Activated B cell treated with CpG ODN at 0.5 μM for 24 hours (primary cell): ENCODE results near the gene SMIM44. TPM values are rescaled to one million over a fixed set of nuclear protein-coding genes. Genes with fewer than 3 reads are reported as not detected.
"Not testable (repeated sequence)": the region's sequence is repeated elsewhere in the genome, so short reads cannot be mapped to it uniquely, and the experiment has no call there.

ENCODE experiments used
- ATAC-seq: fragments of 200-7000 bp; cut with Tn5 transposase; one replicate; pipeline ENCODE4 v1.10.0; 2021; ENCODE audit warnings: low read depth, mild to moderate bottlenecking, moderate library complexity
- CTCF ChIA-PET: fragments of 350-600 bp; sonication (Branson Sonifier 250); formaldehyde crosslinking; loops from one replicate; lab custom pipeline; 2021; ENCODE audit warnings: antibody characterized with exemption; lab: Charles Lee
- POLR2A ChIA-PET: fragments of 350-600 bp; sonication (Branson Sonifier 250); formaldehyde crosslinking; loops from one replicate; lab custom pipeline; 2021; ENCODE audit warnings: antibody characterized with exemption; lab: Charles Lee
- DNase-seq: peaks from one replicate; pipeline ENCODE4 v3.0.0; 2022
- H3K27ac Mint-ChIP-seq: one replicate; pipeline ENCODE4 v1.8.0; 2020; ENCODE audit warnings: mixed read lengths
- H3K27me3 Mint-ChIP-seq: one replicate; pipeline ENCODE4 v1.8.0; 2021; ENCODE audit warnings: mixed read lengths
- H3K36me3 Mint-ChIP-seq: one replicate; pipeline ENCODE4 v1.8.0; 2021; ENCODE audit warnings: low read depth, mixed read lengths
- H3K4me1 Mint-ChIP-seq: one replicate; pipeline ENCODE4 v1.8.0; 2021; ENCODE audit warnings: mixed read lengths
- H3K4me3 Mint-ChIP-seq: one replicate; pipeline ENCODE4 v1.8.0; 2020; ENCODE audit warnings: mild to moderate bottlenecking, mixed read lengths
- H3K9me3 Mint-ChIP-seq: one replicate; pipeline ENCODE4 v1.8.0; 2020; ENCODE audit warnings: mixed read lengths
- CTCF ChIP-seq: fragments of 200-600 bp; IDR thresholded peaks from one replicate; pipeline ENCODE4 v1.8.0; 2022; ENCODE audit warnings: antibody characterized with exemption, mild to moderate bottlenecking
- intact Hi-C: fragments of 100-400 bp; cut with micrococcal nuclease; formaldehyde crosslinking; loops from one replicate; pipeline ENCODE4 v1.15.1; 2024
- total RNA-seq: library from RNA; stranded (reverse); gene quantifications from 2 replicates; pipeline ENCODE4 v1.2.3, GENCODE V29; 2022

The SMIM44 gene
- total RNA-seq: not detected in 2 replicates

GRCh38 chr19:3483226-3483628 lies at the start of gene SMIM44:
Gene SMIM44 (minus strand): TSS chr19:3483441. CDS start chr19:3483403, 38 bp downstream.
- peaks cover 15% of the 10 kb centered on the region for H3K4me1 Mint-ChIP-seq
- H3K27me3 Mint-ChIP-seq: no peaks in the 10 kb centered on the region

GRCh38 chr19:3533033-3533432 lies 49.8 kb upstream of the SMIM44 start:
- CTCF ChIA-PET: no interaction called here
- no peaks in the 10 kb centered on the region for H3K9me3 Mint-ChIP-seq
- ATAC-seq: no peak
- no peak overlapping the region for H3K4me3 Mint-ChIP-seq
- H3K27ac Mint-ChIP-seq: no peak overlapping the region
- DNase-seq: no peak
- intact Hi-C loops: no loop called here
- peaks cover 37% of the 10 kb centered on the region for H3K36me3 Mint-ChIP-seq
- no peaks in the 10 kb centered on the region for H3K4me1 Mint-ChIP-seq
- no peak for TF ChIP-seq CTCF
- no peaks in the 10 kb centered on the region for H3K27me3 Mint-ChIP-seq
- POLR2A ChIA-PET: no interaction called here

More at GRCh38 chr19:3483226-3483628, at the start of gene SMIM44:
- TF ChIP-seq CTCF: no peak
- H3K27ac Mint-ChIP-seq: no peak within 1 kb of the TSS
- ChIA-PET POLR2A (no interaction called here), CTCF (interaction anchor here (1.3 to 1.4 kb wide), 2 partner anchors 10 to 178 kb away, joined by 4 read pairs; no protein-coding TSS in a partner anchor)
- no peak for DNase-seq
- intact Hi-C loops: no loop called here
- ATAC-seq: no peak
- H3K4me3 Mint-ChIP-seq: no peak within 1 kb of the TSS
- H3K9me3 Mint-ChIP-seq: no peaks in the 10 kb centered on the region
- peaks cover 2% of the 10 kb centered on the region for H3K36me3 Mint-ChIP-seq

GRCh38 chr19:3532154-3532786 lies 49.0 kb upstream of the SMIM44 start:
- intact Hi-C loops: no loop called here
- no peaks in the 10 kb centered on the region for H3K9me3 Mint-ChIP-seq
- no peaks in the 10 kb centered on the region for H3K27me3 Mint-ChIP-seq
- ATAC-seq (no peak), DNase-seq (no peak)
- ChIA-PET POLR2A (no interaction called here), CTCF (no interaction called here)
- H3K27ac Mint-ChIP-seq: no peak overlapping the region
- H3K4me3 Mint-ChIP-seq: no peak overlapping the region
- peaks cover 33% of the 10 kb centered on the region for H3K36me3 Mint-ChIP-seq
- no peak for TF ChIP-seq CTCF
- H3K4me1 Mint-ChIP-seq: no peaks in the 10 kb centered on the region

GRCh38 chr19:3531716-3532115 lies 48.5 kb upstream of the SMIM44 start:
- intact Hi-C loops: no loop called here
- ChIA-PET POLR2A (no interaction called here), CTCF (no interaction called here)
- Mint-ChIP-seq H3K4me3 (no peak overlapping the region), H3K9me3 (no peaks in the 10 kb centered on the region), H3K4me1 (no peaks in the 10 kb centered on the region), H3K36me3 (peaks cover 38% of the 10 kb centered on the region), H3K27me3 (no peaks in the 10 kb centered on the region), H3K27ac (no peak overlapping the region)
- no peak for DNase-seq
- TF ChIP-seq CTCF: no peak
- ATAC-seq: no peak

GRCh38 chr19:3530389-3530788 lies 47.1 kb upstream of the SMIM44 start:
- TF ChIP-seq CTCF: no peak
- Mint-ChIP-seq H3K9me3 (no peaks in the 10 kb centered on the region), H3K27me3 (no peaks in the 10 kb centered on the region), H3K36me3 (peaks cover 32% of the 10 kb centered on the region), H3K27ac (no peak overlapping the region), H3K4me3 (no peak overlapping the region), H3K4me1 (no peaks in the 10 kb centered on the region)
- CTCF ChIA-PET: no interaction called here
- ATAC-seq (no peak), DNase-seq (no peak)
- POLR2A ChIA-PET: no interaction called here
- intact Hi-C loops: no loop called here

- peaks cover 26% of the 10 kb centered on the region for H3K36me3 Mint-ChIP-seq
- H3K4me3 Mint-ChIP-seq, intact Hi-C loops, H3K27ac Mint-ChIP-seq, CTCF ChIA-PET, DNase-seq, H3K9me3 Mint-ChIP-seq, H3K4me1 Mint-ChIP-seq, H3K27me3 Mint-ChIP-seq, POLR2A ChIA-PET, ATAC-seq: not testable (repeated sequence)
Measured at GRCh38 chr19:3529299-3529698, 46.1 kb upstream of the SMIM44 start.
